Measurements from ENCODE around the gene FOXL2. TPM values are rescaled to one million over a fixed set of nuclear protein-coding genes. Genes with fewer than 3 reads are reported as not detected.

FOXL2 gene
- polyA plus RNA-seq, 1 of the 3 experiments (the other 2 are of a cell fraction), result not detected

GRCh38 chr3:138911621-138912020, 35.3 kb downstream of the FOXL2 start:
- Histone ChIP-seq H3K4me1 (ENCODE audit: control insufficient read depth in 1 of 2, insufficient read depth in 2 of 2, low read depth in 1 of 2, low read length in 1 of 2) (peaks cover 0 to 3% of the 10 kb centered on the region in 2 experiments; a peak in 1 of 4 replicates), H3K4me3 (ENCODE audit: low read depth in 2 of 2, low read length in 1 of 2) (no peak overlapping the region), H3K79me2 (ENCODE audit: insufficient read depth) (no peaks in the 10 kb centered on the region), H3K36me3 (replicated peaks in 1 of 2; ENCODE audit: control insufficient read depth in 1 of 2, insufficient read depth in 2 of 2, low read length in 1 of 2) (no peaks in the 10 kb centered on the region), H3K9me3 (no peaks in the 10 kb centered on the region), H4K20me1 (ENCODE audit: insufficient read depth) (no peaks in the 10 kb centered on the region), H3K9ac (no peak overlapping the region), H2AFZ (ENCODE audit: low read depth) (no peak overlapping the region), H3K4me2 (no peak overlapping the region), H3K9me2 (no peaks in the 10 kb centered on the region), H3K27ac (ENCODE audit: low read depth in 2 of 2, low read length in 1 of 2) (no peak overlapping the region), H3K27me3 (ENCODE audit: insufficient read depth) (no peaks in the 10 kb centered on the region), H3F3A (replicated peaks; ENCODE audit: insufficient read depth) (no peaks in the 10 kb centered on the region)
- no peak for TF ChIP-seq POLR2AphosphoS5 (IDR thresholded peaks at IDR 0.05; ENCODE audit: low read depth, low read length)
- TF ChIP-seq FOXJ3 (CRISPR knock-in tag; IDR thresholded peaks at IDR 0.05), result no peak
- no peak for TF ChIP-seq TAF1 (IDR thresholded peaks at IDR 0.05; ENCODE audit: borderline replicate concordance, low read depth, low read length)
- no peak for TF ChIP-seq FOSL2 (IDR thresholded peaks at IDR 0.05; ENCODE audit: borderline replicate concordance, low read depth)
- no peak for TF ChIP-seq ELF1 (IDR thresholded peaks at IDR 0.05)
- no peak for TF ChIP-seq YY1 (IDR thresholded peaks at IDR 0.05; ENCODE audit: low read depth)
- ChIA-PET POLR2A (no interaction called here), CTCF (interaction anchor here (2.7 to 15.8 kb wide), 5 partner anchors 12 to 432 kb away, joined by 10 to 298 read pairs (median 21); partner anchors contain the start of gene CEP70)
- DNase-seq, result no peak
- 95% methylated on average over 1 of the region's 1 CpG for WGBS (ENCODE audit: low lambda C conversion rate)

DNA sequence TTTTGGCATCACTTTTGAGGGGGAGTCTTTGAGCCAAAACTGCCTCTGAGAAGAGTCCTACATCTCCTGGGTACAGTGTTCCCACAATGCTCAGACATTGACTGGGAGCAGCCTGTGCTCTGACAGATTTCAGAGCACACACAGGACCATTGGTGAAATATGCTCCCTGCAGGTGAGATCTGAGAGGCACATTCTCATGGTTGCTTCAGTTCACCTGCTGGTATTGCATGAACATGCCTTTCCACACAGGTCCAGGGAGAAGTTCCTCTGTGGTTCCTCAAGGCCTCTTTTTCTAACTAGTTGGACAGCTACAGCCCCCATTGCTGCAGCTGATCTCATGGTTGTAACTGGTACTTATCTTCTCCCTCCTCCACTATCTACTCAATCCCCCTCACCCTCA, 37.0 kb downstream of the FOXL2 start:
- POLR2A ChIA-PET, result no interaction called here
- H2AFZ ChIP-seq (ENCODE audit: low read depth), result no peak overlapping the region
- H3K9me2 ChIP-seq, result no peaks in the 10 kb centered on the region
- H3K27ac ChIP-seq (ENCODE audit: low read depth in 2 of 2, low read length in 1 of 2), result no peak overlapping the region
- no peaks in the 10 kb centered on the region for H4K20me1 ChIP-seq (ENCODE audit: insufficient read depth)
- no peaks in the 10 kb centered on the region for H3K36me3 ChIP-seq (replicated peaks in 1 of 2; ENCODE audit: control insufficient read depth in 1 of 2, insufficient read depth in 2 of 2, low read length in 1 of 2)
- H3K4me1 ChIP-seq (ENCODE audit: control insufficient read depth in 1 of 2, insufficient read depth in 2 of 2, low read depth in 1 of 2, low read length in 1 of 2), result no peaks in the 10 kb centered on the region
- no peak overlapping the region for H3K4me2 ChIP-seq
- no peaks in the 10 kb centered on the region for H3F3A ChIP-seq (replicated peaks; ENCODE audit: insufficient read depth)
- TF ChIP-seq GATA2 (CRISPR knock-in tag; IDR thresholded peaks at IDR 0.05) (no peak), JUND (IDR thresholded peaks at IDR 0.05) (no peak), FOSL2 (IDR thresholded peaks at IDR 0.05; ENCODE audit: borderline replicate concordance, low read depth) (no peak)
- H3K4me3 ChIP-seq (ENCODE audit: low read depth in 2 of 2, low read length in 1 of 2), result no peak overlapping the region
- H3K79me2 ChIP-seq (ENCODE audit: insufficient read depth), result no peaks in the 10 kb centered on the region
- CTCF ChIA-PET, result interaction anchor here (0.7 to 3.2 kb wide), 4 partner anchors 12 to 315 kb away, joined by 3 to 21 read pairs (median 4); no protein-coding TSS in a partner anchor
- H3K9me3 ChIP-seq, result no peaks in the 10 kb centered on the region
- DNase-seq, result no peak
- no peak overlapping the region for H3K9ac ChIP-seq
- no peaks in the 10 kb centered on the region for H3K27me3 ChIP-seq (ENCODE audit: insufficient read depth)

- no peak for TF ChIP-seq MEF2A (IDR thresholded peaks at IDR 0.05; ENCODE audit: borderline replicate concordance, low read depth)
- no peak overlapping the region for H3K27ac ChIP-seq (ENCODE audit: low read depth in 2 of 2, low read length in 1 of 2)
- no peak overlapping the region for H3K4me2 ChIP-seq
- H4K20me1 ChIP-seq (ENCODE audit: insufficient read depth), result no peaks in the 10 kb centered on the region
- no peaks in the 10 kb centered on the region for H3F3A ChIP-seq (replicated peaks; ENCODE audit: insufficient read depth)
- no peaks in the 10 kb centered on the region for H3K36me3 ChIP-seq (replicated peaks in 1 of 2; ENCODE audit: control insufficient read depth in 1 of 2, insufficient read depth in 2 of 2, low read length in 1 of 2)
- DNase-seq, result no peak
- WGBS (ENCODE audit: low lambda C conversion rate), result 75% methylated on average over 5 of the region's 5 CpGs
- no peak overlapping the region for H2AFZ ChIP-seq (ENCODE audit: low read depth)
- H3K9me2 ChIP-seq, result no peaks in the 10 kb centered on the region
- no peaks in the 10 kb centered on the region for H3K9me3 ChIP-seq
- H3K9ac ChIP-seq, result no peak overlapping the region
- H3K4me1 ChIP-seq (ENCODE audit: control insufficient read depth in 1 of 2, insufficient read depth in 2 of 2, low read depth in 1 of 2, low read length in 1 of 2), result no peaks in the 10 kb centered on the region
- POLR2A ChIA-PET, result no interaction called here
- H3K27me3 ChIP-seq (ENCODE audit: insufficient read depth), result no peaks in the 10 kb centered on the region
- CTCF ChIA-PET, result interaction anchor here (0.7 to 1.4 kb wide), 3 partner anchors 11 to 430 kb away, joined by 3 to 6 read pairs (median 5); no protein-coding TSS in a partner anchor
- no peak overlapping the region for H3K4me3 ChIP-seq (ENCODE audit: low read depth in 2 of 2, low read length in 1 of 2)
- no peaks in the 10 kb centered on the region for H3K79me2 ChIP-seq (ENCODE audit: insufficient read depth)
Observed at GRCh38 chr3:138908846-138909245, 38.1 kb downstream of the FOXL2 start.
